Measurements from ENCODE around the gene PACS2.

Gene PACS2

GRCh38 chr14:105350450-105351244 lies 36.1 kb downstream of the PACS2 start:
- TF ChIP-seq CTCF (IDR thresholded peaks at IDR 0.05; ENCODE audit: insufficient read depth, missing control alignments), result no peak
- FAIRE-seq (no peak), DNase-seq (ENCODE audit: insufficient read length, low spot score) (no peak)

GRCh38 chr14:105351410-105351809 lies 36.9 kb downstream of the PACS2 start:
- TF ChIP-seq CTCF (IDR thresholded peaks at IDR 0.05; ENCODE audit: insufficient read depth, missing control alignments), result no peak
- FAIRE-seq (no peak), DNase-seq (ENCODE audit: insufficient read length, low spot score) (no peak)

GRCh38 chr14:105351920-105352851 lies 37.6 kb downstream of the PACS2 start:
- peak; percentile 86 for TF ChIP-seq CTCF (IDR thresholded peaks at IDR 0.05; ENCODE audit: insufficient read depth, missing control alignments)
- FAIRE-seq, result no peak
- peak; percentile 92 for DNase-seq (ENCODE audit: insufficient read length, low spot score)

GRCh38 chr14:105353136-105353535 lies 38.6 kb downstream of the PACS2 start:
- TF ChIP-seq CTCF (IDR thresholded peaks at IDR 0.05; ENCODE audit: insufficient read depth, missing control alignments), result no peak
- FAIRE-seq, result no peak
- DNase-seq (ENCODE audit: insufficient read length, low spot score), result no peak

- TF ChIP-seq CTCF (IDR thresholded peaks at IDR 0.05; ENCODE audit: insufficient read depth, missing control alignments), result no peak
- FAIRE-seq, result no peak
These were observed 40.0 kb downstream of the PACS2 start for GRCh38 chr14:105354541-105354940.

GRCh38 chr14:105355049-105355575 lies 40.6 kb downstream of the PACS2 start:
- DNase-seq (ENCODE audit: insufficient read length, low spot score) (no peak), FAIRE-seq (no peak)
- TF ChIP-seq CTCF (IDR thresholded peaks at IDR 0.05; ENCODE audit: insufficient read depth, missing control alignments), result no peak

More at GRCh38 chr14:105354541-105354940, 40.0 kb downstream of the PACS2 start:
- no peak for DNase-seq (ENCODE audit: insufficient read length, low spot score)

Measured in D721Med (cell line).